HTERT RPE-1 (cell line): ENCODE data around the gene EPN2.

Source experiments
- in situ Hi-C: fragments of 300-500 bp; cut with MboI; formaldehyde crosslinking; loops from 4 replicates; pipeline ENCODE4 v1.14.3; 2020; ENCODE audit warnings: low sequenced_read_pairs

EPN2 gene

DNA sequence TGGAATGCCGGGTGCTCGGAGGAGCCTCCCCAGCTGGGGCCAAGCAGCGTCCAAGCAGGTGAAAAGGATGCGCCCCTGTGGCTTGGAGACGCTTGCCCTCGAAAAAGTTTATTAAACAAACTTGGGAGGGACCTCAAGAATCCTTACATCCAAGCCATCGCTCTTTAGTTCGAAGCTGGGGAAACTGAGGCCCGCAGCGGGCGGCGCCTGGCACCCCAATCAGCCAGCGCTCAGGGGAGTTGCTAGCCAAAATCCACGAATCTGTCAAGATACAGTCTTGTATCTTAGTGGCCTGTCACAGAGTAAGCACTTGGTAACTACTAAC, 125.9 kb downstream of the EPN2 start:
- in situ Hi-C loops = no loop called here

DNA sequence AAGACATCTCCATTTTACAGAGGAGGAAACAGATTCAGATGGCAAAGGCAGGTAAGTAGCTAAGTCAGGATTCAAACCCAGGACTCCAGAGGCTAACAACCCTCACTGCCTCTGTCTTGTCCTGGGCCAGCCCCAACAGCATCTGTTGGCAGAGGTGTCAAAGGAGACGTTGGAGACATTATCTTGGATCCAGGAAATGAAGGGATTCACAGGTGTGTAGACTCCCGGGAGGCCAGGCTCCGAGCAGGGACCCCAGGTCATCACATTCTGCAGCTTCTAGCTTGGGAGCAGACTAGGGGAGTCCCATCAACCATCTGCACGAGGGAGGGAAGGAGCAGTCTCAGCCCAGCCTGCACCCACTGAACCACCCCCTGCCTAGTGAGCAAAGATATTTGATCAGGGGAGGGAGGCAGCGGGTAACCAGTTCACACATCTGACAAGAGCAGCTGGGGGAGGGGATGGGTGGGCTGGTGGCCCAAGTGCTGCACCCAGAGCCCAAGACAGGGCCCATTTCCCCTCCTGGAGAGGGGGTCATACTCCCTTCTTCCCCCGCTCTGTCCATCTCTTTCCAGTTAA, 126.4 kb downstream of the EPN2 start:
- in situ Hi-C loops = no loop called here

DNA sequence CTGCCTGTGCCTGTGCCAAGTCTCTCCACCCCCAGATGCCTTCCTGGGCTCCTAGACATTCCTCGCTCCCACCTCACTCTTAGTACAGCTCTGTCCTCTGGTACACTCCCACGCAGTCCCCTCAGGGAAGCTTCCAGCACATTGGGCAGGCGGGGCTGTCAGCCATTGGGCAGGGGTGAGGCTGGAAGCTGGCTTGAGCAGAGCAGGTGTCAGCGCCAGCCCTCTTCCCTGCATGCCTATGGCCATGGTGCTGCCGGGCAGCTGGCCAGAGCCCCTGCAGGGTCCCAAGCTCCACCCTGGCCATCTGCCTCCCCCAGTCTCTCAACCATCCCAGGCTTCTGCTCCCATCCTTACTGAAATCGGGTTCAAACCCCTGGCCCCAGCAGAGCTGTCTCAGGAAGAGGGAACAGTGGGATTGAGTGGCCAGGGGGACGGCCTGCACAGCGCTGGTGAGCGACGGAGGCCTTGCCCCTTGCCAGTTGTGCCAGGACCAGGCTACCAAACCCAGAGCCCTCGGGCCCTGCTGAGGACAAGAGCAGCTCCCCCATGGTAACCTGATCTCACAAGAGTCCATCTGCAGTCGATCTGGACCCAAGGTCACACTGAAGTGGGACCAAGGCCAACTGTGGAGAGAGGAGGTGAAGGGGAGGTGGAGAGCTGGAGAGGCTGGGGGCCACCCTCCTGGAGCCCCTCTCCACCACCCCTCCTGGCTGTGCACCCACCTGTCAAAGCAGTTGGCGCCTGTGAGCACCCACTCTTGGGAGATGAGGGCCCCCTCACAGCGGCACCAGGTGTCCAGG, 127.7 kb downstream of the EPN2 start:
- in situ Hi-C loops = no loop called here

DNA sequence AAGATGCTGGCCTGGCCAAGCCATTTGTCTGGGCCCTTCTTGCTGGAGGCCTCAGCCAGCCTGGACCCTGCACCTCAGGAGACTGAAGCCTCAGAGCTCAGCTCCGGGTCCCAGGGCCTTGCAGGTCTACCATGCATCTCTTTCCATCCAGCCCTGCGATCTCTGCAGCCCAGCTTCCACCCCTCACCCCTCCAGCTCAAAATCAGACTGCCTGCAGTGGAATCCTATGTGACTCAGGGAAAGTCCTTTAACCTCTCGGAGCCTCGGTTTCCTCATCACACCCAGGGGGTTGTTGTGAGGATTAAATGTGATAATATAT, 128.3 kb downstream of the EPN2 start:
- in situ Hi-C loops = no loop called here

DNA sequence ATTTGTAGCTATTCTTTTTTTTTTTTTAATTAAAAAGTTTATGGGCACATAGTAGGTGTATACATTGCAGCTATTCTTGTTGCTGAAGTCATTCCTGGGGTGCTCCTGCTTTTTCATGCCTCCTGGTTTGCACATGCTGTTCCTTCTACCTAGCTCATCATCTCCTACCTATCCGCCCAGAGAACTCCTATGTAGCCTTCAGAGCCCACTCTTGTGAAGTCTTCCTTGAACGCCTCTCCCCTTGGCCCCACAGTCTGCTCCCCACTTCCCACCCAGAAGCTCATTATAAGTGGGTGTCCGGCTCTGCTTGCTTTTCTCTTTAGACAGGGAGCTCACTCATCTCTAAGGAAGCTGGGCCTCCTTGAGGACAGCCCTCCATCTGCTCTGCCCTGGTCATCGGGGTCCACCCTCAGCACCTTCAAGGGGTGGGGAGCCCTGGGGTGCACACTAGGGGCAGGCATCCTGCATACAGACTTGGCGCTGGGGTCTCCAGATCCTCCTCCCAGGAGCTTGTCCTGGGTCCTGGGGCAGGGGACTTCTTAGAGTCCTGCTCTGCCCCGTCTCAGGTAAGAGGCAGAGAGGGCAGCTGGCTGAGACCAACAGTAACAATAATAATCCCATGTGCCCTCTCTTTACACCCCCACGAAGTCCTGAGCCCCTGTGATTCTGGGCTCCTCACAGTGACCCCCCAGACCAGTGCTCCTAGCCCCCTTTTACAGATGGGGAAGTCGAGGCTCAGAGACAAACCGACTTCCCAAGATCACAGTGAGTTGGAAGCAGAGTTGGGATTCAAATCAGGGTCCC, 128.9 kb downstream of the EPN2 start:
- in situ Hi-C loops = no loop called here

DNA sequence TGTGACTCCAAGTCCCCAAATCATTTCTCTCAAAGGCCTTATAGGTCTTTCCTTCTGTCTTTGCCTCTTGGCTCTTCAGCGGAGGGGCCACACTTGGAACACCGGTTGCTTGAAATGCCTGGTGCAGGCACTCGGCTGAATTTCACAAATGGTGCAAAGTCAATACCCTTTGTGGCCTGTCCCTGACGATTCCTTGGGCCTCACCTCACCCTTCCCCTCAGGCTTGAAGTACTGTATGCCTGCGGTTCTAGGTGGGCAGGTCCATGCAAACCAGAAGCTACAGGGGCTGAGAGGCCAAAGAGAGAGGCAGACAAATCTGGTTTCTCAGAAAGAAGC, 129.4 kb downstream of the EPN2 start:
- in situ Hi-C loops = no loop called here

DNA sequence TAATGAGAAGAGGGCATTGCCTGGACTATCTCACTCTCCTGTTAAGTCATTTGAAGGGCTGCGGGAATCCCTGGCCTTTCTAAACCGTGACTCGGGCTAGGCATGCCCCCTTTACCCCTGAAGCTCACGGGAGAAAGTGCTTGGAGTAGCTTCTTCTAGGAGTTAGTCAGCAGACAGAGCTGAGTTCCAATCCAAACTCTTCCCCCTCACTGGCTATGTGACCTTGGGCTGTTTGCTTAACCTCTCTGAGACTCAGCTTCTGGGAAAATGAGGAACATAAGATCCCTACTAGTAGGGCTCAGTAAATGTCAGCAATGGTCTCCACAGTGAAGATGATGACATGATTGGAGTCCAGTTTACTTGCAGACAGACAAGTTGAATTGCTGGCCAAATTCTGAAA, 131.1 kb downstream of the EPN2 start:
- in situ Hi-C loops = no loop called here

DNA sequence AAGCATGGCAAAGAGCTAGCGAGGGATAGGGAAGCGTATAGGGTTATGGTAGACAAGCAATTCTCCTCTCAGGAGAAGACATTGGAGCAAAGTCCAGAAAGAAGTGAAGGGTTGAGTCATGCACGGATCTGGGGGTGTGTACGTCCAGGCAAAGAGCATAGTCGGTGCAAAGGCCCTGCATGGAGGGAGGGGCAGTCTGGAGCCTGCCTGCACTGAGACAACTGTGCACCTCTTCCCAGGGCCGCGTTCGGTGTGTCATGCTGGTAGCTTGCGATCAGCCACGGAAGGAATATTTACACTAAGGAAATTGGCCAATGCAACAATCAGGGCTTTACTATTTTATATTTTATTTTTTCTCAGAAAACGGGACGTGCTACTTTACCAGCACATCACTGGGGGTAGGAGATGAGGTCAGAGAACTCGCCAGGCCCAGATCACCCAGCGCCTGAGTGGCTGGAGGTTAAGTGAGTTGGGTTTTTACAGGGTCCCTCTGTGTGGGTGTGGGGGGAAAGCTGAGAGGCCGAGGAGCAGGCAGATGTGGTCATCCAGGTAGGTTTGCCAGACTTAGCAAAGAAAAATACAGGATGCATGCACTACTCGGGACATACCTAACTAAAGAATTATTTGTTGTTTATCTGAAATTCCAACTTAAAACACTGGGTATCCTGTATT, 132.1 kb downstream of the EPN2 start:
- in situ Hi-C loops = no loop called here

DNA sequence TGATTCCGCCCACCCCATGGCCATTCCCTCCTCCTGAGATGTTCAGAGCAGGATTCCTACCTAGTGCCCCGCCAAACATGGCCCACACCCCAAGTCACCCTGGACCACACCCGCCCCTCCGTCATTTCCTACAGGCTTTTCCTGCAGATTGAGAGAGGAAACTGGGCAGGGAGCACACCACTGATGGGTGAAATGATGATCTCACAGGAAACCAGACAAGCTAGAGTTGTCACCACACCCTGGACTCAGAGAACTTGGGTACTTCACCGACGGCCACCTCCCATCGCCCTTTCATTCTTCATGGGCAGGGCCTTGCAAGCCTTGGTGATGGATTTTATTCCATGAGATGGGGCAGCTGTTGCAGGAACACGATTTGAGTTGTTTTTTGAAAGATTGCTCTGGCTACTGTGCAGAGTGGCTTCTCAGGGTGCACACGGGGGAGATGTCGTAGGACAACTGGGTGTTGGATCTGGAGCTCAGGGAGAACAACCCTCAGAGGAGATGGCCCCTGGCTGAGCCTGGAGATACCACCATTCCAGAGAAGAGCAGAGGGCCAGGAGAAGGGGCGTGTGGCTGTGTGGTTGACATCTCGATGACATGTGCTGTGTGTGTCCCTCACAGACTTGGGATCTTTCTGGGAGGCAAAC, 132.8 kb downstream of the EPN2 start:
- in situ Hi-C loops = no loop called here

DNA sequence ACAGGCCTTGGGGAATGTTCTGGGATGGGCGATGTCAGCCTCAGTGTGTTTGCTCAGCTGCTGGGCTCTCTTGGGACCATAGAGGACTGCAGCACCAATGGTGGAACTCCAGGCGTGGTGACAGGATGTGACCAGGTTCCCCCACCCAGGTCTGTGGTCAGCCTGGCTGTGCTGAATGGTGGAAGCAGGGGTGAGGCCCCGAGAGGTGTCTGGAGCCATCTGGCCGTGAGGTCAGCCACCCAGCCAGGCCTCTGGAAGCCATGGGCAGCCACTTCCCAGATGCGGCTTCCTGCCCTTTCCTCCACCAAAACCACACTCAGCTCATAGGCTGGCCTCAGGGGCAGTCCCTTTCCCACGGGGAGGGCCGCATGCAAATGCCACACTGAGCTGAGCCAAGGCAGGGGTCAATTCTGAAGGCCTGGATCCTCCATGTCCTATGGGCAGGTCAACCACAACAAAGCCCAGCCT, 133.4 kb downstream of the EPN2 start:
- in situ Hi-C loops = no loop called here

DNA sequence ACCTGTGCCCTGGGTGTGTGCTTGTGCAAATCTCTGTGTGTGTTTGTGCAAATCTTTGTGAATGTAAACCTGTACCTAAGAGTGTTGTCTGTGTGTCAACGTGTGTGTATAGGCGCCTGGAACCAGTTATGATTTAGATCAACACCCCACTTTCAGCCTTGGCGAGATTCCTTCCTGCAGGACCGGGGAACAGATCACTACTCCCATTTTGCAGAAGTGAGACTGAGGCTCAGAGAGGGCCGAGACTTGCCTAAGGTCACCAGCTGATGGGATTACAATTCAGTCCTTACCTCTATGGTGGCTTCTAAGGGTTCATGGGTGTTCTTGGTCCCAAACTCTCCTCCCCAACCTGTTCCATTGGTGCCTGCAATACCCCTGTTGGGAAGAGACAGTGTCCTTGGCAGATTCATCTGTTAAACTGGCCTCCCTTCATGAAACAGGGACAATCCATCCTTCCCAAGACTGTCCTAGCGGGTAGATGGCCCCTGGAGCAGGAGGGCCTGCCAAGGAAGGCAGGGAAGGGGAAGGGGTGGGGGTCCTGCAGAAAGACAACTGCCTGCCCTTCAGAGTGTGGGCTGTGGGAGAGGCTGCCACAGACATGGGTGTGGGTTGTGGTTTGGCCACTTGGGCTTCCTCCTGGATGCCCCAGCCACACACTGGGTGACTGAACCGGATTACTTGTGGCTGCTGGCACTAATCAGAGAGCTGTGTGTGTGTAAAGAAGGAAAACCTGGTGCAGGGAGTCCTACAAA, 134.3 kb downstream of the EPN2 start:
- in situ Hi-C loops = no loop called here

DNA sequence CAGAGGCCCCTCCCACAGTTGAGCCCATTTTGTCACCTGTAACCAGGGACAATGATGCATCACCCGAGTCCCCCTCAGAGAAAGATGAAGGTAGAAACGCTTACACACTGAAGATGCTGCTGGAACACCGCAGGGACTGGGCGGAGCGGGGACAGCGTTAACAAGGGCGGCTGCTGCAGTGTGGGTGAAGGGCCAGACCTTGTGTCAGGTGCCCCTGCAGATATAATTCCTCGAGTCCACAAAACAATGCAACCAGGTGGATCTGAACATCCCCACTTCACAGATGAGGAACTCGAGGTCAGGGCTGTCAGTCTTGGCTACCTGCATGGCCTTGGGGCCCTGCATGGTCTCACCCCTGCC, 134.8 kb downstream of the EPN2 start:
- in situ Hi-C loops = no loop called here

DNA sequence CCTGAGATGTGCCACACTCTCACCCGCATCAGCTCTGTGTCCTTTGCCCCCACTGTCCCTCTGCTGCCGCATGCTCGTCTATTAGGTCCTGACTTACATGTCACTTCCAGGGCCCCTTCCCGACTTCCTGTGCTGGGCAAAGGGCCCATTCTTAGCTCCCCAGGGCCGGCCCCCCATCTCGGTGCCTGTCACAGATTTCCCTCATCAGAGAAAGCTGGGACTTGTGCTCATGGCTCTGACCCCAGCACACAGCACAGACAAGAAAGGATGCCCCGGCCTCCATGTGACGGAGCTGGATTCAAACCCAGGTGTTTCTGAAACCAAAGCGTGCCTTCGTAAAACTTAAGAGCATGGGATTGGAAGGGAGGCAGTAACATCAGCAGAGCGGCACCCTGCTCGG, 135.3 kb downstream of the EPN2 start:
- in situ Hi-C loops = no loop called here

DNA sequence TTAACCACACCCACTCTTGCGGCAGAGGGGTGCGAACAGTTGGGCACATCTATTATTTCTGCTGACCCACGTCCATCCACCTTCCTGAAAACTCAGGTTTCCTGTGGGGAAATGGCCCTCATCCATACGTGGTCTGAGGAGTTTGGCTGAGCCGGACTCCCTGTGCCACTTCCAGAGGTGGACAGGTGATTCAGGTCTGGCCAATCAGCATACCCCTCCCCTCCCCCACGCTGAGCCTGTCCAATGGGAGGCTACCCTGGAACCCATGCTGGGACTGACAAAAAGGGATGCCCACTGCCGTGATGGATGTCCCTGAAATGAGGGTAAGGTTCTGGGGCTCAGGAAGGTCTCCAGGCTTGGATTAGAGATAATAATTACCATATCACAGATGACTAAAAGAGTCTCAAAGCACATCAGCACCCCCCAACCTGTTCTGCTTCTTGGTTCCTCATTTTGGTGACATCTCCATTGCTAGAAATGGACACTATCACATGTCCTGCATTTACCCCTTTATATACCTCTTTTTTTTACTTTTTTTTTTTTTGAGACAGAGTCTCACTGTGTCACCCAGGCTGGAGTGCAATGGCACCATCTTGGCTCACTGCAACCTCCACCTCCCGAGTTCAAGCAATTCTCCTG, 135.8 kb downstream of the EPN2 start:
- in situ Hi-C loops = no loop called here

DNA sequence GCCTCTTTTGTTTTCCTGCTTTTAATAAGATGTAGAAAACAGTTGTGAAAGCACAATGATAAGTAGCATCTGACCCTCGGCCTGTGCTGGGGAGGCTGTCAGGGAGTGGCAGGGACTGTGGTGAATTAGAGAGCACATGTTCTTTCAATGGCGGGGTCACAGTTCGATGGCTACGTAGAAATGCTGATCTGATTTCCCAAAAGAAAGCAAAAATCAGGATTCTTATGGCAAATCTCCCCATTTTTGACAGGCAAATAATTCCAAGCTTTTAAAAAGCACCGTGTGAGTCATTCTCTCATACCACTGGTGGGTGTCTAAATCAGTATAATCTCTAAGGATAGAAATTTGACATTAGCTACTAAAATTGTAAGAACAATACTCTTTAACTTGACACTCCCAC, 137.0 kb downstream of the EPN2 start:
- in situ Hi-C loops = no loop called here

DNA sequence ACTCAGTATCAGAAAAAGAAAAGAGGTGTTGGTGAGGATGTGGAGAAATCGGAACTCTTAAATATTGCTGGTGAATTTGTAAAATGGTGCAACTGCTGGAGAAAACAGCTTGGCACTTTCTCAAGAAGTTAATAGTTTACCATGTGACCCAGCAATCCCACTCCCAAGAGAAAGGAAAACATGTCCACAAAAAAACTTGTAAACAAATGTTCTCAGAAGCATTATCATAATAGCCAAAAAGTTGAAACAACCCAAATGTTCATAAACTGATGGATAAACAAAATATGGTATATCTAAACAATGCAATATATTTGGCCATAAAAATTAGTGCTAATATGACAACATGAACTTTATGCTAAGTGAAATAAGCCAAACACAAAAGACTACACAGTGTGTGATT, 138.6 kb downstream of the EPN2 start:
- in situ Hi-C loops = no loop called here

DNA sequence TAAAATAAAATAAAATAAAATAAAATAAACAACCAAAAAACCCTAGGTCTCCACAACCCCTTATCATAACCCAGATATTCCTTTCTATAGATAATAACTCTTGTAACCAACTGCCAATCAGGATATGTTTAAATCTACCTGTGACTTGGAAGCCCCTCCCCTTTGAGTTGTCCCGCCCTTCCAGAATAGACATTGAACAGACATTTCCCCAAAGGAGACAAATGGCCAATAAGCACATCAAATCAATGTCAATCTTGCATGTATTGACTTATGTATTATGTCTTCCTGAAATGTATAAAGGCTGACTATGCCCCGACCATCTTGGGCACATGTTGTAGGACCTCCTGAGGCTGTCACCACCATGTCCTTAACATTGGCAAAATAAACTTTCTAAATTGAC, 139.6 kb downstream of the EPN2 start:
- in situ Hi-C loops = no loop called here

DNA sequence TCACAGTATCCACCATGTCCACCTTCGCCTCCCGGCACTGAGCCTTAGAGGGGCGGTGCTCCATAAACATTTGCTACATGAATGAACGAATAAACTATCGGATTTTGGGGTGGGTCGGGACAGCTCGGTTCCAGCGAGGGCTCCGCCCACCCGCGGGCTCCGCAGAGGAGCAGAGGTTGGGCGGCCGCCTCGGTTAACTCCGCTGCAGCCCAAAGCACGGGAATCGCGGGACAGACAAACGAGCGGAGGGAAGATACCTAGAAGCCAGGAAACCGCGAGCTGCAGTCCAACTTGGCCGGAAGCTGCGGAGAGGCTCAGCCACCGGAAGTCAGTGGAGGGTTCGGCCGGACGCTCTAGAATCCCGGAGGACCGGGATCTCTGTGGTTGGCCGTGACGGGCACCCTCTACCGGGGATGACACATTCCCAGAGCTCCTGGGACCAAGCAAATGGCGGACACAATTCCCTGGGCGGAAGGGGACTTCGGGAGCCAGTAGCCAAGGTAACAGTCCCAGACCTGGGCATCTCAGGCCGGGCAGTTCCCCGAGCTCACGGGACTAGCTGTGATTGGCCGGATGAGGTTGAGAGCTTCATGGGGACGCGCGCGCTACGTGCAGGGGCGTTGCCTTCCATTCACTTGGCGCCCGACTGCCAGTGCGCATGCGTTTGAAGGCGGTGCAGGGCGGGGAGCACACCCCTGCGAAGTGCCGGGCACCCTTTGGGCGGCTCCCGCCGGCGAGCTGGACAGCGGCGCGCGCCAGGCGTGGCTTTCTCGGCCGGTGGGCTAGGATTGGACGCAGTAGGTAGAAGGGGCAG, 140.6 kb downstream of the EPN2 start:
- in situ Hi-C loops = no loop called here
